Epidermal melanocyte (primary cell): Measurements from ENCODE around the gene RNF34.

ENCODE experiments used
- DNase-seq: peaks from one replicate; pipeline ENCODE4 v3.0.0; 2011; ENCODE audit warnings: low spot score; ENCODE audit not compliant: insufficient read length

The RNF34 gene

GRCh38 chr12:121466794-121467637, 67.1 kb downstream of the RNF34 start:
- peak; percentile 75 for DNase-seq

- no peak for DNase-seq
Observed at GRCh38 chr12:121467638-121468498, 68.0 kb downstream of the RNF34 start.

- DNase-seq = no peak
Observed at GRCh38 chr12:121468499-121468801, 68.5 kb downstream of the RNF34 start.

GRCh38 chr12:121470751-121471150, 70.8 kb downstream of the RNF34 start:
- DNase-seq = no peak

- DNase-seq = no peak
Observed at GRCh38 chr12:121472150-121472905, 72.4 kb downstream of the RNF34 start.
